Suprapubic skin (tissue), 4 donors: ENCODE results near the gene CYTH1. TPM values are rescaled to one million over a fixed set of nuclear protein-coding genes. Genes with fewer than 3 reads are reported as not detected.

ENCODE experiments used
- DNase-seq, 2 donors: peaks; one replicate each; pipeline ENCODE4 v3.0.0-alpha.2; 2019; ENCODE audit warnings: low spot score in 2 of 2
- H3K27ac ChIP-seq: fragments of 200-600 bp; sonication (generic); one replicate; pipeline ENCODE4 v1.5.1; 2019
- H3K27me3 ChIP-seq: fragments of 200-600 bp; sonication (generic); one replicate; pipeline ENCODE4 v1.5.1; 2019
- H3K36me3 ChIP-seq: fragments of 200-600 bp; sonication (generic); one replicate; pipeline ENCODE4 v1.5.1; 2019
- H3K4me1 ChIP-seq: fragments of 200-600 bp; sonication (generic); one replicate; pipeline ENCODE4 v1.5.1; 2019
- H3K4me3 ChIP-seq: fragments of 200-600 bp; sonication (generic); one replicate; pipeline ENCODE4 v1.5.1; 2019; ENCODE audit warnings: mild to moderate bottlenecking
- H3K9me3 ChIP-seq: fragments of 200-600 bp; sonication (generic); one replicate; pipeline ENCODE4 v1.5.1; 2019
- CTCF ChIP-seq, 2 donors: fragments of 200-600 bp in 1 of 2; fragments of 450-650 bp in 1 of 2; sonication (generic) in 1 of 2; IDR thresholded peaks; one replicate each; pipeline ENCODE4 v1.5.1; 2016 to 2019; ENCODE audit warnings: antibody characterized with exemption in 2 of 2, mild to moderate bottlenecking in 1 of 2, moderate library complexity in 1 of 2
- EP300 ChIP-seq: sonication (generic); formaldehyde crosslinking; IDR thresholded peaks from one replicate; pipeline ENCODE4 v1.6.1; 2017; ENCODE audit warnings: antibody characterized with exemption
- POLR2A ChIP-seq, 2 donors: fragments of 450-650 bp; IDR thresholded peaks; one replicate each; pipeline ENCODE4 v1.6.1; 2017; ENCODE audit warnings: antibody characterized with exemption in 2 of 2, mild to moderate bottlenecking in 2 of 2, moderate library complexity in 2 of 2
- POLR2AphosphoS5 ChIP-seq, 3 donors: sonication (generic); formaldehyde crosslinking; IDR thresholded peaks; one replicate each; pipeline ENCODE4 v1.6.1; 2017; ENCODE audit warnings: antibody characterized with exemption in 3 of 3
- WGBS: methylation state at CpG from one replicate; pipeline ENCODE4 v1.1.5; 2018; 5-methylcytosine and 5-hydroxymethylcytosine counted together
- total RNA-seq, 4 donors: library from RNA; depleted of rRNA; stranded (reverse); fragments of >200 nt; gene quantifications; one replicate each; pipeline ENCODE4 v1.1.0, GENCODE V29; 2016

Gene CYTH1
- total RNA-seq, 4 donors from 2014 or later: 57.6 to 88.6 (median 74.9) TPM

- H3K27me3 ChIP-seq: no peaks in the 10 kb centered on the region
- H3K9me3 ChIP-seq: no peaks in the 10 kb centered on the region
- peak overlapping the region; percentile 0 for H3K4me3 ChIP-seq
- 58% methylated on average over 12 of the region's 12 CpGs for WGBS
- peaks cover 39% of the 10 kb centered on the region for H3K4me1 ChIP-seq
- H3K27ac ChIP-seq: peak overlapping the region; percentile 26
- no peaks in the 10 kb centered on the region for H3K36me3 ChIP-seq
- DNase-seq: peak in 1 of 2 donors; percentile 52
- TF ChIP-seq POLR2AphosphoS5 (IDR thresholded peaks at IDR 0.05): no peak
- no peak for TF ChIP-seq EP300
- no peak for TF ChIP-seq CTCF (IDR thresholded peaks at IDR 0.05)
- no peak for TF ChIP-seq POLR2A (IDR thresholded peaks at IDR 0.05)
Observed at GRCh38 chr17:78774956-78775571, 7.0 kb downstream of the CYTH1 start.

- H3K27ac ChIP-seq: peak overlapping the region; percentile 26
- no peaks in the 10 kb centered on the region for H3K27me3 ChIP-seq
- H3K9me3 ChIP-seq: no peaks in the 10 kb centered on the region
- peaks cover 36% of the 10 kb centered on the region for H3K4me1 ChIP-seq
- DNase-seq: peak in 1 of 2 donors; percentile 46
- no peaks in the 10 kb centered on the region for H3K36me3 ChIP-seq
- 39% methylated on average over 2 of the region's 2 CpGs for WGBS
- TF ChIP-seq POLR2AphosphoS5 (IDR thresholded peaks at IDR 0.05) (no peak), CTCF (IDR thresholded peaks at IDR 0.05) (no peak), EP300 (no peak), POLR2A (IDR thresholded peaks at IDR 0.05) (no peak)
- peak overlapping the region; percentile 0 for H3K4me3 ChIP-seq
Observed at GRCh38 chr17:78774453-78774852, 7.6 kb downstream of the CYTH1 start.

- DNase-seq: no peak
- WGBS: 78% methylated on average over 6 of the region's 6 CpGs
- H3K4me1 ChIP-seq: peaks cover 50% of the 10 kb centered on the region
- H3K9me3 ChIP-seq: no peaks in the 10 kb centered on the region
- H3K27me3 ChIP-seq: no peaks in the 10 kb centered on the region
- no peaks in the 10 kb centered on the region for H3K36me3 ChIP-seq
- H3K4me3 ChIP-seq: no peak overlapping the region
- peak overlapping the region; percentile 14 for H3K27ac ChIP-seq
- TF ChIP-seq CTCF (IDR thresholded peaks at IDR 0.05) (no peak), EP300 (no peak), POLR2A (IDR thresholded peaks at IDR 0.05) (no peak), POLR2AphosphoS5 (IDR thresholded peaks at IDR 0.05) (no peak)
Observed at GRCh38 chr17:78771758-78772382, 10.2 kb downstream of the CYTH1 start.

GRCh38 chr17:78769196-78769773 lies 12.8 kb downstream of the CYTH1 start:
- peaks cover 62% of the 10 kb centered on the region for H3K4me1 ChIP-seq
- no peak overlapping the region for H3K4me3 ChIP-seq
- no peaks in the 10 kb centered on the region for H3K27me3 ChIP-seq
- TF ChIP-seq EP300 (no peak), POLR2AphosphoS5 (IDR thresholded peaks at IDR 0.05) (no peak), POLR2A (IDR thresholded peaks at IDR 0.05) (no peak), CTCF (IDR thresholded peaks at IDR 0.05) (no peak)
- WGBS: 86% methylated on average over 7 of the region's 7 CpGs
- no peaks in the 10 kb centered on the region for H3K9me3 ChIP-seq
- no peak for DNase-seq
- H3K36me3 ChIP-seq: no peaks in the 10 kb centered on the region
- H3K27ac ChIP-seq: no peak overlapping the region

GRCh38 chr17:78767806-78768205 lies 14.3 kb downstream of the CYTH1 start:
- WGBS: 52% methylated on average over 4 of the region's 4 CpGs
- H3K36me3 ChIP-seq: no peaks in the 10 kb centered on the region
- no peak overlapping the region for H3K4me3 ChIP-seq
- peak overlapping the region; percentile 35 for H3K27ac ChIP-seq
- no peak for DNase-seq
- H3K4me1 ChIP-seq: peaks cover 66% of the 10 kb centered on the region
- H3K9me3 ChIP-seq: no peaks in the 10 kb centered on the region
- TF ChIP-seq POLR2A (IDR thresholded peaks at IDR 0.05) (no peak), CTCF (IDR thresholded peaks at IDR 0.05) (no peak), EP300 (no peak), POLR2AphosphoS5 (IDR thresholded peaks at IDR 0.05) (no peak)
- no peaks in the 10 kb centered on the region for H3K27me3 ChIP-seq
